ENCODE data around the gene ADPRH.

DNA sequence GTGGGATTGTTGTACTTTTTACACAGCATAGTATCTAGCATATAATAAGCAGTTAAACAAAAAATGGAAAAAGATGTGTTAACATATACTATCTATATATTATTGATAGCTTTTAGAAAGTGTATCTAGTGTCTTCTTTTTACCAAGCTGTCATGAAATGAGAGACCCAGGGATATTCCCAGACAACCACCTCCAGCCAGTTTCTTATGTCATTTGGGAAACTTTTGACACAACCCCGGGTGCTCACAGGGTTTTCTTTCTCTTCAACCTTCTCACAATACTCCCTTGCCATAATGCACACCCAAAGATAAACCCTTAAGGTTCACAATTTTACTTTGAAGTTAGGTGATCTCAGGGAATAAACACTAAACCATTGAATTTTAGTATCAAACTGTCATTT, 13.6 kb downstream of the ADPRH start:
- TF ChIP-seq, protein P1, sequence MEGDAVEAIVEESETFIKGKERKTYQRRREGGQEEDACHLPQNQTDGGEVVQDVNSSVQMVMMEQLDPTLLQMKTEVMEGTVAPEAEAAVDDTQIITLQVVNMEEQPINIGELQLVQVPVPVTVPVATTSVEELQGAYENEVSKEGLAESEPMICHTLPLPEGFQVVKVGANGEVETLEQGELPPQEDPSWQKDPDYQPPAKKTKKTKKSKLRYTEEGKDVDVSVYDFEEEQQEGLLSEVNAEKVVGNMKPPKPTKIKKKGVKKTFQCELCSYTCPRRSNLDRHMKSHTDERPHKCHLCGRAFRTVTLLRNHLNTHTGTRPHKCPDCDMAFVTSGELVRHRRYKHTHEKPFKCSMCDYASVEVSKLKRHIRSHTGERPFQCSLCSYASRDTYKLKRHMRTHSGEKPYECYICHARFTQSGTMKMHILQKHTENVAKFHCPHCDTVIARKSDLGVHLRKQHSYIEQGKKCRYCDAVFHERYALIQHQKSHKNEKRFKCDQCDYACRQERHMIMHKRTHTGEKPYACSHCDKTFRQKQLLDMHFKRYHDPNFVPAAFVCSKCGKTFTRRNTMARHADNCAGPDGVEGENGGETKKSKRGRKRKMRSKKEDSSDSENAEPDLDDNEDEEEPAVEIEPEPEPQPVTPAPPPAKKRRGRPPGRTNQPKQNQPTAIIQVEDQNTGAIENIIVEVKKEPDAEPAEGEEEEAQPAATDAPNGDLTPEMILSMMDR (conservative IDR thresholded peaks at IDR 0.05; ENCODE audit: low read depth, low read length): no peak
- TF ChIP-seq EZH2phosphoT487 (IDR thresholded peaks at IDR 0.05; ENCODE audit: borderline replicate concordance, low read length): no peak
- no peak for TF ChIP-seq EZH2 (IDR thresholded peaks at IDR 0.05; ENCODE audit: low read length, unreplicated experiment)

Measured in PC-3 (cell line).